Measurements from ENCODE around the gene ACE.

Gene ACE

DNA sequence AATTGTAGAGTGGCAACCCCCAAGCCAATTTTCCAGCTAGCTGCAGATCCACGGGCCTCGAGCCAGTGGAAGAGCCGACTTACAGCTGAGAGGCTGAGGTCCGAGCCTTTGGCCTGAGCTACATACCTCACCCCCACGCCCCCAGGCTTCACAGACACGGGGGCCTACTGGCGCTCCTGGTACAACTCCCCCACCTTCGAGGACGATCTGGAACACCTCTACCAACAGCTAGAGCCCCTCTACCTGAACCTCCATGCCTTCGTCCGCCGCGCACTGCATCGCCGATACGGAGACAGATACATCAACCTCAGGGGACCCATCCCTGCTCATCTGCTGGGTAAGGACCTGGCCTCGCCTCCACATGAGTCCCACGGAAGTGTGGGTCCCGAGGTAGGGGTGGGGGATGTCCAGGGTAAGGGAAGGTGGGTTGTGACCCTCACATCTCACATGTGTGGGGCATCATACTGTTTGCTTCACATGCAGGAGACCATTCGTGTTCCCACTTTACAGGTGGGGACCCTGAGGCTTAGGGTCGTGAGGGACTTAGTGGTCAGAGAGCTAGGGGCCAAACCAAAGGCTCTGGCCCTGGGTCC is 3.4 kb downstream of the ACE start:
- H3K36me3 ChIP-seq (ENCODE audit: control insufficient read depth in 5 of 5, insufficient read depth in 5 of 5, low read length in 5 of 5): peaks cover 0 to 51% (median 41%) of the 10 kb centered on the region in 5 donors
- H3K9ac ChIP-seq (ENCODE audit: low read length in 5 of 5): no peak overlapping the region
- no peaks in the 10 kb centered on the region for H3K9me3 ChIP-seq (ENCODE audit: control insufficient read depth in 5 of 5, low read length in 5 of 5)
- peaks cover 7 to 34% (median 26%) of the 10 kb centered on the region in 5 donors for H3K4me1 ChIP-seq (ENCODE audit: control insufficient read depth in 5 of 5, insufficient read depth in 5 of 5, low read length in 5 of 5)
- H3K4me3 ChIP-seq (ENCODE audit: low read depth in 1 of 5, low read length in 5 of 5): no peak overlapping the region
- H3K27ac ChIP-seq (ENCODE audit: low read depth, low read length): no peak overlapping the region
- H3K27me3 ChIP-seq (ENCODE audit: control insufficient read depth in 5 of 5, insufficient read depth in 4 of 5, low read length in 5 of 5): peaks cover 3 to 29% (median 13%) of the 10 kb centered on the region in 5 donors

- peaks cover 7 to 28% (median 22%) of the 10 kb centered on the region in 5 donors for H3K4me1 ChIP-seq (ENCODE audit: control insufficient read depth in 5 of 5, insufficient read depth in 5 of 5, low read length in 5 of 5)
- no peaks in the 10 kb centered on the region for H3K9me3 ChIP-seq (ENCODE audit: control insufficient read depth in 5 of 5, low read length in 5 of 5)
- H3K27me3 ChIP-seq (ENCODE audit: control insufficient read depth in 5 of 5, insufficient read depth in 4 of 5, low read length in 5 of 5): peaks cover 3 to 25% (median 10%) of the 10 kb centered on the region in 5 donors
- H3K9ac ChIP-seq (ENCODE audit: low read length in 5 of 5): no peak overlapping the region
- no peak overlapping the region for H3K27ac ChIP-seq (ENCODE audit: low read depth, low read length)
- H3K4me3 ChIP-seq (ENCODE audit: low read depth in 1 of 5, low read length in 5 of 5): no peak overlapping the region
- H3K36me3 ChIP-seq (ENCODE audit: control insufficient read depth in 5 of 5, insufficient read depth in 5 of 5, low read length in 5 of 5): peaks cover 0 to 51% (median 43%) of the 10 kb centered on the region in 5 donors
Measured at GRCh38 chr17:63480826-63481487, 4.1 kb downstream of the ACE start.

DNA sequence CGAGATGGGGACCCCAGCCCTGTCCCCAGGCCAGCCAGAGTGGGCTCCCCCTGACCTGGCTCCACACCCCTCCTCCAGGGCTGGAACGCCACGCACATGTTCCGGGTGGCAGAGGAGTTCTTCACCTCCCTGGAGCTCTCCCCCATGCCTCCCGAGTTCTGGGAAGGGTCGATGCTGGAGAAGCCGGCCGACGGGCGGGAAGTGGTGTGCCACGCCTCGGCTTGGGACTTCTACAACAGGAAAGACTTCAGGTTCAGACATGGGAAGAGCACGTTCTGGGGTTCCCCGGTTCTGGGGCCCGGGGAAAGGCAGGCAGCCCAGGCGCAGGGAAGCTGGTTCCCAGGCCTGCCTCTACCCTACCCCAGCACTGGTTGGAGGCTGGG is 4.6 kb downstream of the ACE start:
- Histone ChIP-seq H3K9ac (ENCODE audit: low read length in 5 of 5) (no peak overlapping the region), H3K9me3 (ENCODE audit: control insufficient read depth in 5 of 5, low read length in 5 of 5) (no peaks in the 10 kb centered on the region), H3K27me3 (ENCODE audit: control insufficient read depth in 5 of 5, insufficient read depth in 4 of 5, low read length in 5 of 5) (peaks cover 3 to 23% (median 10%) of the 10 kb centered on the region in 5 donors), H3K36me3 (ENCODE audit: control insufficient read depth in 5 of 5, insufficient read depth in 5 of 5, low read length in 5 of 5) (peaks cover 0 to 55% (median 47%) of the 10 kb centered on the region in 5 donors), H3K4me3 (ENCODE audit: low read depth in 1 of 5, low read length in 5 of 5) (no peak overlapping the region), H3K27ac (ENCODE audit: low read depth, low read length) (no peak overlapping the region), H3K4me1 (ENCODE audit: control insufficient read depth in 5 of 5, insufficient read depth in 5 of 5, low read length in 5 of 5) (peaks cover 7 to 24% (median 20%) of the 10 kb centered on the region in 5 donors)

DNA sequence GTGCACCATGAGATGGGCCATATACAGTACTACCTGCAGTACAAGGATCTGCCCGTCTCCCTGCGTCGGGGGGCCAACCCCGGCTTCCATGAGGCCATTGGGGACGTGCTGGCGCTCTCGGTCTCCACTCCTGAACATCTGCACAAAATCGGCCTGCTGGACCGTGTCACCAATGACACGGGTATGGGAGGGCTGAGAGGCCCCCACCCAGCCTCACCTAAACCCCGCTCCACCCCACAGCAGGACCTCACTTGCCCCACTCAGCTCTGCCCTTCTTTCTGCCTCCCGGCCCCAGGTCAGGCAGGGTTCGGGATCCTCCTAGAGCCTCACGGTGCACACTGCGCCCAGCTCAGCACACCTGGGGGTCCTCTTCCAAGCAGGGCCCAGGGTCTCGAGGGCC is 5.6 kb downstream of the ACE start:
- Histone ChIP-seq H3K9ac (ENCODE audit: low read length in 5 of 5) (no peak overlapping the region), H3K9me3 (ENCODE audit: control insufficient read depth in 5 of 5, low read length in 5 of 5) (no peaks in the 10 kb centered on the region), H3K27ac (ENCODE audit: low read depth, low read length) (no peak overlapping the region), H3K4me3 (ENCODE audit: low read depth in 1 of 5, low read length in 5 of 5) (no peak overlapping the region), H3K36me3 (ENCODE audit: control insufficient read depth in 5 of 5, insufficient read depth in 5 of 5, low read length in 5 of 5) (peaks cover 0 to 65% (median 51%) of the 10 kb centered on the region in 5 donors), H3K27me3 (ENCODE audit: control insufficient read depth in 5 of 5, insufficient read depth in 4 of 5, low read length in 5 of 5) (peaks cover 3 to 21% (median 9%) of the 10 kb centered on the region in 5 donors), H3K4me1 (ENCODE audit: control insufficient read depth in 5 of 5, insufficient read depth in 5 of 5, low read length in 5 of 5) (peaks cover 7 to 20% (median 17%) of the 10 kb centered on the region in 5 donors)

GRCh38 chr17:63483038-63483437 is 6.2 kb downstream of the ACE start:
- H3K36me3 ChIP-seq (ENCODE audit: control insufficient read depth in 5 of 5, insufficient read depth in 5 of 5, low read length in 5 of 5): peaks cover 0 to 67% (median 54%) of the 10 kb centered on the region in 5 donors
- H3K9me3 ChIP-seq (ENCODE audit: control insufficient read depth in 5 of 5, low read length in 5 of 5): no peaks in the 10 kb centered on the region
- H3K27me3 ChIP-seq (ENCODE audit: control insufficient read depth in 5 of 5, insufficient read depth in 4 of 5, low read length in 5 of 5): peaks cover 3 to 16% (median 4%) of the 10 kb centered on the region in 5 donors
- no peak overlapping the region for H3K9ac ChIP-seq (ENCODE audit: low read length in 5 of 5)
- H3K4me3 ChIP-seq (ENCODE audit: low read depth in 1 of 5, low read length in 5 of 5): no peak overlapping the region
- no peak overlapping the region for H3K27ac ChIP-seq (ENCODE audit: low read depth, low read length)
- peaks cover 2 to 15% (median 12%) of the 10 kb centered on the region in 5 donors for H3K4me1 ChIP-seq (ENCODE audit: control insufficient read depth in 5 of 5, insufficient read depth in 5 of 5, low read length in 5 of 5)

GRCh38 chr17:63483655-63484575 is 7.1 kb downstream of the ACE start:
- H3K9me3 ChIP-seq (ENCODE audit: control insufficient read depth in 5 of 5, low read length in 5 of 5): no peaks in the 10 kb centered on the region
- no peak overlapping the region for H3K27ac ChIP-seq (ENCODE audit: low read depth, low read length)
- H3K27me3 ChIP-seq (ENCODE audit: control insufficient read depth in 5 of 5, insufficient read depth in 4 of 5, low read length in 5 of 5): peaks cover 0 to 8% (median 3%) of the 10 kb centered on the region in 5 donors
- H3K4me1 ChIP-seq (ENCODE audit: control insufficient read depth in 5 of 5, insufficient read depth in 5 of 5, low read length in 5 of 5): peaks cover 0 to 6% (median 4%) of the 10 kb centered on the region in 5 donors
- no peak overlapping the region for H3K9ac ChIP-seq (ENCODE audit: low read length in 5 of 5)
- H3K36me3 ChIP-seq (ENCODE audit: control insufficient read depth in 5 of 5, insufficient read depth in 5 of 5, low read length in 5 of 5): peaks cover 0 to 74% (median 59%) of the 10 kb centered on the region in 5 donors
- H3K4me3 ChIP-seq (ENCODE audit: low read depth in 1 of 5, low read length in 5 of 5): no peak overlapping the region

DNA sequence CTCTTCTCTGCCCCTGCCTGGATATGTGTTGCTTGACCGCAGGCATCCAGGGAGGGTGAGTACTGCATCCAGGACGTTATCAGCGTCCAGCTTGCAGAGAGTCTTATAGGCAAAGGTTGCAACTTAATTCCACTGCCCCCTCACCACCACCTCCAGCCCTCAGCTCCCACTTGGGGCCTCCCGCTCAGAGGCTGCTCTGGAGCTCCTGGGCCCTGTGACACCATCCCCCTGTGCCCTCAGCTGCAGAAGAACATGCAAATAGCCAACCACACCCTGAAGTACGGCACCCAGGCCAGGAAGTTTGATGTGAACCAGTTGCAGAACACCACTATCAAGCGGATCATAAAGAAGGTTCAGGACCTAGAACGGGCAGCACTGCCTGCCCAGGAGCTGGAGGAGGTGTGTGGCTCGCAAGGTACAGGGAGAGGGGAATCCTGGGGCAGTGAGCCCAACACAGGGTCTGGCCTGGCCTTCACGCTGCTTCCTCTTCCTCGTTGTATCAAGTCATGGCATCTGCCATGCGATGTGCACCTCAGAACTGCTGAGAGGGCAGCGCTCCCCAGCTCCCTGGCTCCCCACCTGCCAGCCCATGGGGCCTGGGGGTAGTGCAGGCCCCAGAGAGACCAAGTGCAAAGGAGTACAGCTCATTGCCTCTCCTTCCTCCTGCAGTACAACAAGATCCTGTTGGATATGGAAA is 9.6 kb downstream of the ACE start:
- Histone ChIP-seq H3K27me3 (ENCODE audit: control insufficient read depth in 5 of 5, insufficient read depth in 4 of 5, low read length in 5 of 5) (no peaks in the 10 kb centered on the region), H3K4me1 (ENCODE audit: control insufficient read depth in 5 of 5, insufficient read depth in 5 of 5, low read length in 5 of 5) (no peaks in the 10 kb centered on the region), H3K36me3 (ENCODE audit: control insufficient read depth in 5 of 5, insufficient read depth in 5 of 5, low read length in 5 of 5) (peaks cover 0 to 74% (median 64%) of the 10 kb centered on the region in 5 donors), H3K9ac (ENCODE audit: low read length in 5 of 5) (no peak overlapping the region), H3K4me3 (ENCODE audit: low read depth in 1 of 5, low read length in 5 of 5) (no peak overlapping the region), H3K27ac (ENCODE audit: low read depth, low read length) (no peak overlapping the region), H3K9me3 (ENCODE audit: control insufficient read depth in 5 of 5, low read length in 5 of 5) (no peaks in the 10 kb centered on the region)

- Histone ChIP-seq H3K27me3 (ENCODE audit: control insufficient read depth in 5 of 5, insufficient read depth in 4 of 5, low read length in 5 of 5) (peaks cover 0 to 3% (median 0%) of the 10 kb centered on the region in 5 donors), H3K4me3 (ENCODE audit: low read depth in 1 of 5, low read length in 5 of 5) (no peak overlapping the region), H3K9me3 (ENCODE audit: control insufficient read depth in 5 of 5, low read length in 5 of 5) (no peaks in the 10 kb centered on the region), H3K9ac (ENCODE audit: low read length in 5 of 5) (no peak overlapping the region), H3K27ac (ENCODE audit: low read depth, low read length) (no peak overlapping the region), H3K36me3 (ENCODE audit: control insufficient read depth in 5 of 5, insufficient read depth in 5 of 5, low read length in 5 of 5) (peaks cover 0 to 75% (median 61%) of the 10 kb centered on the region in 5 donors), H3K4me1 (ENCODE audit: control insufficient read depth in 5 of 5, insufficient read depth in 5 of 5, low read length in 5 of 5) (no peaks in the 10 kb centered on the region)
Measured at GRCh38 chr17:63487014-63487339, 10.1 kb downstream of the ACE start.

- Histone ChIP-seq H3K9me3 (ENCODE audit: control insufficient read depth in 5 of 5, low read length in 5 of 5) (no peaks in the 10 kb centered on the region), H3K27me3 (ENCODE audit: control insufficient read depth in 5 of 5, insufficient read depth in 4 of 5, low read length in 5 of 5) (peaks cover 0 to 3% (median 0%) of the 10 kb centered on the region in 5 donors), H3K4me1 (ENCODE audit: control insufficient read depth in 5 of 5, insufficient read depth in 5 of 5, low read length in 5 of 5) (no peaks in the 10 kb centered on the region), H3K36me3 (ENCODE audit: control insufficient read depth in 5 of 5, insufficient read depth in 5 of 5, low read length in 5 of 5) (peaks cover 0 to 71% (median 56%) of the 10 kb centered on the region in 5 donors), H3K9ac (ENCODE audit: low read length in 5 of 5) (no peak overlapping the region), H3K27ac (ENCODE audit: low read depth, low read length) (no peak overlapping the region), H3K4me3 (ENCODE audit: low read depth in 1 of 5, low read length in 5 of 5) (no peak overlapping the region)
Measured at GRCh38 chr17:63488851-63489250, 12.0 kb downstream of the ACE start.

Measured in subcutaneous abdominal adipose tissue (tissue), 5 donors.